IPS DF 6.9 (cell line): ENCODE data around the gene TTYH3.

ENCODE experiments used
- DNase-seq: peaks from one replicate; pipeline ENCODE4 v3.0.0-alpha.2; 2013; ENCODE audit warnings: low read depth, low spot score
- H3K27ac ChIP-seq: one replicate; pipeline ENCODE4 v1.5.1; 2013; ENCODE audit warnings: low read length, control low read depth
- H3K27me3 ChIP-seq: 2 replicates; pipeline ENCODE4 v1.6.1; 2013; ENCODE audit warnings: mild to moderate bottlenecking, low read length; ENCODE audit not compliant: control insufficient read depth, insufficient read depth
- H3K36me3 ChIP-seq: 2 replicates; pipeline ENCODE4 v1.6.1; 2013; ENCODE audit warnings: low read length; ENCODE audit not compliant: control insufficient read depth, insufficient read depth
- H3K4me1 ChIP-seq: 2 replicates; pipeline ENCODE4 v1.6.1; 2013; ENCODE audit warnings: low read length; ENCODE audit not compliant: control insufficient read depth, insufficient read depth
- H3K4me3 ChIP-seq: 2 replicates; pipeline ENCODE4 v1.5.1; 2013; ENCODE audit warnings: mild to moderate bottlenecking, low read length
- H3K9me3 ChIP-seq: 2 replicates; pipeline ENCODE4 v1.6.1; 2013; ENCODE audit warnings: low read length, inconsistent platforms; ENCODE audit not compliant: control insufficient read depth, insufficient read depth
- WGBS: extraction: QIAGEN DNeasy Blood & Tissue Kit; methylation state at CpG from one replicate; pipeline ENCODE4 v1.1.7; 2013; ENCODE audit warnings: mixed read lengths, missing lambda C conversion rate; ENCODE audit not compliant: insufficient read length, insufficient coverage; 5-methylcytosine and 5-hydroxymethylcytosine counted together

The TTYH3 gene

GRCh38 chr7:2661096-2661449, 29.3 kb downstream of the TTYH3 start:
- Histone ChIP-seq H3K27ac (no peak overlapping the region), H3K36me3 (peaks cover 35% of the 10 kb centered on the region), H3K9me3 (no peaks in the 10 kb centered on the region), H3K4me3 (no peak overlapping the region), H3K27me3 (no peaks in the 10 kb centered on the region), H3K4me1 (no peaks in the 10 kb centered on the region; the same call in 1 of the 2 replicates)
- DNase-seq: no peak
- no CpG with 5 or more reads among the region's 10 CpGs for WGBS

DNA sequence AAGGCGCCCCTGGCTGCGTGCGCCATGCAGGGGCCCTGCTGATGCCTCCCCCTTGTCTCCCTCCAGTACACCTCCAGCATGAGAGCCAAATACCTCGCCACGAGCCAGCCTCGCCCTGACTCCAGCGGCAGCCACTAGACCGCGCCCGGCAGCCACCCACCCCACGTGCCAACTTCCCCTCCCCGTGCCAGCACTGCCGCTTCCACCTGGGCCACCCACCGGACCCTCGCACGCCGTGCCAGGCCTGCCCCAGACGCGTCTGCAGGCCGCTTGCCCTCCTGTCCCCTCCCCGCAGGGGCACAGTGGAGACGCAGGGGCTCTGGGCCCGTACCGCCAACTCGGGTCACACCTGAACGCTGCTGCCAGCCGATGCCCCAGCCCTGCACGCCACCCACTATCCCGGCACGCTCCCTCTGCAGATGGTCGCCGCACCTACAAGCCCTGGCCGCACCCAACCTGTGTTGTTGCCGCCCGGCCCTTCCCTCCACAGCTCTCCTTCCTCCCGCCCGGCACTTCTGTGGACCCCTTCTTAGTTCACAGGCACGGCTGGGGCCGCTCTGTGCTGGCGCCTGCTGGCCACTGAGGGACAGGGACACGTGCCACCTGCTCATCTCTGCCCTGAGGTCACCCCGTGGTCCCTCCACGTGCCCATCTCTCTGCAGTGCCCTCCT, 30.0 kb downstream of the TTYH3 start:
- Histone ChIP-seq H3K9me3 (no peaks in the 10 kb centered on the region), H3K36me3 (peaks cover 30% of the 10 kb centered on the region), H3K4me1 (no peaks in the 10 kb centered on the region; the same call in 1 of the 2 replicates), H3K27ac (no peak overlapping the region), H3K4me3 (no peak overlapping the region), H3K27me3 (no peaks in the 10 kb centered on the region)
- no CpG with 5 or more reads among the region's 43 CpGs for WGBS
- DNase-seq: no peak

- peaks cover 28% of the 10 kb centered on the region for H3K36me3 ChIP-seq
- H3K27me3 ChIP-seq: no peaks in the 10 kb centered on the region
- no CpG with 5 or more reads among the region's 33 CpGs for WGBS
- H3K27ac ChIP-seq: no peak overlapping the region
- DNase-seq: no peak
- H3K4me3 ChIP-seq: no peak overlapping the region
- H3K9me3 ChIP-seq: no peaks in the 10 kb centered on the region
- no peaks in the 10 kb centered on the region; the same call in 1 of the 2 replicates for H3K4me1 ChIP-seq
Measured at GRCh38 chr7:2662273-2663120, 30.7 kb downstream of the TTYH3 start.

DNA sequence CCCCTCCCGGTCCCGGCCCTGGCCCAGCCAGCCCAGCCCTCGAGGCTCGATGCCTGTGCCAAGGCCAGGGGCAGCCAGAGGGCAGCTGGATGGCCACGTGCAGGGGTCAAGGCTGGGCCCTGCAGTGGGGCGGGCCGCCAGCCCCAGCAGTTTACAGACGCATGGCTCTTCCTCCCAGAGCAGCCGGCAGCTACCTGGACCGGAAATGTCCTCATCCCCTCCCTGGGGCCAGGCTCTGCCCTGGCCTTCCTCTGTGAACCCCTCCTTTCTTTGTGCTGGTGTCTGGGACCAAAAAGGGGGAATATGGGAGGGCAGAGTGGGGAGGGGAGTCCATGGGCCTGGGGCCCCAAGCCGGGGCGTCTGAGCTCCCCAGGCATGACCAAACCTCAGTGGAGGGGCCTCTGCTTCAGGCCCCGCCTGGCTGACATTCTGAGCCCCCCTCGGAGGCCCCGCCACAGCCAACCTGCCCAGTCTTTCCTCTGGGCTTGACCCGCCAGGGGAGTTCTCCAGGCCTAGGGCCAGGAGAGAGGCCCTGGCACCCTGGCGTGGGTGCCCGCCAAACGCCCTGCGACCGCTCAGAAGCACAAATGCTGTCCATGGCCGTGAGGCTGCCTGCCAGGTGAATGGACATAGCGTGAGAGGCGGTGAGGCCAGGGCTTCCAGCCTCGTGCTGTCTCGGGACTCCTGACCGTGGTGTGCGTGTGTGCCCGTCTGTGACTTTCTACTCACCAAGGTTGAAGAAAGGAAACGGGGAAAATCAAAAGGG, 31.5 kb downstream of the TTYH3 start:
- H3K4me1 ChIP-seq: no peaks in the 10 kb centered on the region; the same call in 1 of the 2 replicates
- no peaks in the 10 kb centered on the region for H3K27me3 ChIP-seq
- no peak overlapping the region for H3K4me3 ChIP-seq
- no peak for DNase-seq
- H3K9me3 ChIP-seq: no peaks in the 10 kb centered on the region
- no CpG with 5 or more reads among the region's 30 CpGs for WGBS
- H3K36me3 ChIP-seq: peaks cover 20% of the 10 kb centered on the region
- no peak overlapping the region for H3K27ac ChIP-seq

DNA sequence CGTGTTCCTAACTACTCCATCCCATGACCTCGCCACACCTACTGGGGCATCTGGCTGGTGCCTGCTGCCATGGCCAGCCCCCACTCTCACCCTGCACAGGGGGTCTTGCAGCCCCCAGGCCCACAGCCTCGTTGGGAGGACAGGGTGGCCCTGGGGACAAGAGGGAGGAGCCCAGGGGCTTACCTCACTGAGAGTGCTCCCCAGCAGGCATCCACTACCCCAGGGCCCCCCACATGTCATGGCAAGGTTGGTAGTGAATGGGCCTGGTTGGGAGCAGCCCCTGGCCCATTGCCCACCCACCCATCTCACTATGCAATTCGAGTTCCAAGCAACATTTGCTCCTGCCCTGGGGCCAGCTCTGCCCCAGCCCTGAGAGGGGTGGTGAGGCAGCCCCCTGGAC, 32.2 kb downstream of the TTYH3 start:
- Histone ChIP-seq H3K36me3 (peaks cover 13% of the 10 kb centered on the region), H3K9me3 (no peaks in the 10 kb centered on the region), H3K27ac (no peak overlapping the region), H3K27me3 (no peaks in the 10 kb centered on the region), H3K4me3 (no peak overlapping the region), H3K4me1 (no peaks in the 10 kb centered on the region; the same call in 1 of the 2 replicates)
- no CpG with 5 or more reads among the region's 4 CpGs for WGBS
- no peak for DNase-seq

- WGBS: no CpG with 5 or more reads among the region's 33 CpGs
- peaks cover 4% of the 10 kb centered on the region for H3K36me3 ChIP-seq
- no peak overlapping the region for H3K4me3 ChIP-seq
- DNase-seq: no peak
- H3K9me3 ChIP-seq: no peaks in the 10 kb centered on the region
- H3K4me1 ChIP-seq: no peaks in the 10 kb centered on the region; the same call in 1 of the 2 replicates
- no peak overlapping the region for H3K27ac ChIP-seq
- H3K27me3 ChIP-seq: no peaks in the 10 kb centered on the region
Measured at GRCh38 chr7:2665359-2665791, 33.6 kb downstream of the TTYH3 start.

DNA sequence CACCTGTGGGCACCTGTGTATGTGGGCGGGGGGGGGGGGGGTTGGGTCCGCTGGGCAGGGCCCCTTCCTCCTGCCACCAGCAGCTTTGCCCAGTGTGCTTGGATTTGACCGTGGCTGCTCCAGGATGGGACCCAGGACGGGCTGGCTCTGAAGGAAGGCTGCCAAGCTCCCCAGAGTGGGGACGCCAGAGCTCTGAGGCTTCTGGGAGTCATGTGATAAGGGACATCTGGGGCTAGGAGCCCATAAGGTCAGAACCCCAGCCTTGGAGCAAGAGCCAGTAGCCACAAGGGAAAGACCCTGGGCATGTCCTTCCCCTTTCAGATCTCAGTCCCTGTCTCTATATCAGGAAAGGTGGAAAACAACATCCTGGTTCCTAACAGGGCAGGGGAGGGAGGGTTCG, 34.4 kb downstream of the TTYH3 start:
- H3K4me1 ChIP-seq: no peaks in the 10 kb centered on the region; the same call in 1 of the 2 replicates
- no peak overlapping the region for H3K27ac ChIP-seq
- H3K4me3 ChIP-seq: no peak overlapping the region
- peaks cover 4% of the 10 kb centered on the region for H3K36me3 ChIP-seq
- WGBS: no CpG with 5 or more reads among the region's 6 CpGs
- no peak for DNase-seq
- no peaks in the 10 kb centered on the region for H3K9me3 ChIP-seq
- no peaks in the 10 kb centered on the region for H3K27me3 ChIP-seq

DNA sequence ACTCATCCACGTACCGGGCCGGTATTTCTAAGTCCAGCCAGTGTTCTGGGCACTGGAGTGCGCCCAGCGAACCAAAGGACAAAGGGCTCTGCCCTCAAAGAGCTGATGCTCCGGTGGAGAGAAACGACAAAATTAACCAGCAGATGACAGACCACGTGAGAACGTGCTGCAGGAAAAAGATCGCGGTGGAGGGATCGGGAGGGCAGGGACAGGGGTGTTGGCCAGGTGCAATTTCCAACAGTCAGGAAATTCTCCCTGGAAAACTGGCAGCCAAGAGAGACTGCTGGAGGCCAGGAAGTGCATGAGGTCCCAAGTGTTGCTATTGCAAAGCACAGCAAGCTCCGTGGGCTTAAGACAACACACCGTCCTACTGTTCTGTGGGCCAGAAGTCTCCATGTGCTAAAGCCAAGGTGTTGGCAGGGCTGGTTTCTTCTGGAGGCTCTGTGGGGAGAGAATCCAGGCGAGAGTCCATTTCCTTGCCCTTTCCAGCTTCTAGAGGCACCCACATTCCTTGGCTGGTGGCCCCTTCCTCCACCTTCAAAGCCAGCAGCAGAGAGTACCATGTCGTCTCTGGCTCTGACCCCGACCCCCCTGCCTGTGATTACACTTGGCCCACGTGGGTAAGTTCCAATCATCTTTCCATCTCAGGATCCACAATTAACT, 34.9 kb downstream of the TTYH3 start:
- no CpG with 5 or more reads among the region's 18 CpGs for WGBS
- no peaks in the 10 kb centered on the region; the same call in 1 of the 2 replicates for H3K4me1 ChIP-seq
- no peak overlapping the region for H3K27ac ChIP-seq
- H3K36me3 ChIP-seq: peaks cover 2% of the 10 kb centered on the region
- no peaks in the 10 kb centered on the region for H3K27me3 ChIP-seq
- DNase-seq: no peak
- no peaks in the 10 kb centered on the region for H3K9me3 ChIP-seq
- H3K4me3 ChIP-seq: no peak overlapping the region

DNA sequence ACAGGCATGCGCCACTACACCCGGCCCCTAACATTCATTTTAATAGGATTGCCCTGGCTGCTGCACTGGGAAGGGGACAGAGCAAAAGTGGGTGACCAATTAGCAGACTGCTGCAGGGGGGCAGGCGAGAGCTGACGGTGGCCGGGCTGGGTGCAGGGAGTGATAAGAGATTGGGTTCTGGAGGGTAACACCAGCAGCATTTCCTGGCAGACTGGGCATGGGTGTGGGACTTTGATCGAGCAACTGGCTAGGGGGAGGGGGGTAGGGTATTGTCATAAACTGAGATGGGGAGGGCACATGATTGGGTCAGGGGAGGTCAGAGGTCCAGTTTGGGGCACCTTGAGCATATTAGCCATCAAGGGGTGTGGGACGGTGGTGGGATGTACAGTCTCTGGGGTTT, 36.1 kb downstream of the TTYH3 start:
- no peaks in the 10 kb centered on the region for H3K9me3 ChIP-seq
- WGBS: no CpG with 5 or more reads among the region's 7 CpGs
- no peaks in the 10 kb centered on the region for H3K27me3 ChIP-seq
- H3K4me3 ChIP-seq: no peak overlapping the region
- no peak overlapping the region for H3K27ac ChIP-seq
- H3K36me3 ChIP-seq: no peaks in the 10 kb centered on the region
- no peaks in the 10 kb centered on the region; the same call in 1 of the 2 replicates for H3K4me1 ChIP-seq
- DNase-seq: no peak

GRCh38 chr7:2668401-2668800, 36.6 kb downstream of the TTYH3 start:
- H3K4me1 ChIP-seq: no peaks in the 10 kb centered on the region; the same call in 1 of the 2 replicates
- H3K27me3 ChIP-seq: no peaks in the 10 kb centered on the region
- no peaks in the 10 kb centered on the region for H3K36me3 ChIP-seq
- WGBS: no CpG with 5 or more reads among the region's 6 CpGs
- H3K4me3 ChIP-seq: no peak overlapping the region
- DNase-seq: no peak
- no peak overlapping the region for H3K27ac ChIP-seq
- no peaks in the 10 kb centered on the region for H3K9me3 ChIP-seq
